ENCODE results near the gene DTX4. TPM values are rescaled to one million over a fixed set of nuclear protein-coding genes. Genes with fewer than 3 reads are reported as not detected.

DTX4 gene
- total RNA-seq, 2 donors from 2014 or later, result 0.13 to 0.16 TPM

- H3K9me3 Mint-ChIP-seq, result peaks cover 5% of the 10 kb centered on the region
- ATAC-seq (replicated peaks), result no peak
Observed at GRCh38 chr11:59240322-59240721, 68.4 kb downstream of the DTX4 start.

DNA sequence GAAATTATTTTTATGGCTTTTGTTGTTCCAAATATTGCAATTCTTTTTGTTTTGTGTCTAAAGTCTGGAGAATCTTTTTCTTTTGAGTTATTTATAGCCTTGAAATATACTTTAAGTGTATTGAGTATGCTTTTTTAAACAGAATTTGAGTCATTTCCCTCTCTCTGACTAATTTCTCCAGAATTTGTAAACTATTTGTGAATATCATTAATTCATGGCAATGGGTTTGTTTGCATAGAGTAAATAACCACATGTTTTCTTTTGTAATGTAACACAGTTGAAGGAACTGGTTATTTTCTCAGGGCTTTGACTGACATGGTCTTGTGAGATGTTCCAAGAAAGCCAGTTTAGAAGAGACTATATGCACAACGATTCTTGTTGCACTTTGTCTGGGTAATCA is 71.7 kb downstream of the DTX4 start:
- ATAC-seq (replicated peaks), result no peak
- H3K27ac Mint-ChIP-seq, result no peak overlapping the region
- no peak overlapping the region for H3K4me3 Mint-ChIP-seq
- no peaks in the 10 kb centered on the region for H3K27me3 Mint-ChIP-seq
- peaks cover 3% of the 10 kb centered on the region for H3K9me3 Mint-ChIP-seq
- H3K4me1 Mint-ChIP-seq, result peaks cover 16% of the 10 kb centered on the region
- no peaks in the 10 kb centered on the region for H3K36me3 Mint-ChIP-seq (ENCODE audit: low read depth)

More at GRCh38 chr11:59240322-59240721, 68.4 kb downstream of the DTX4 start:
- Mint-ChIP-seq H3K4me3 (no peak overlapping the region), H3K4me1 (no peaks in the 10 kb centered on the region), H3K36me3 (ENCODE audit: low read depth) (no peaks in the 10 kb centered on the region), H3K27ac (no peak overlapping the region), H3K27me3 (no peaks in the 10 kb centered on the region)

DNA sequence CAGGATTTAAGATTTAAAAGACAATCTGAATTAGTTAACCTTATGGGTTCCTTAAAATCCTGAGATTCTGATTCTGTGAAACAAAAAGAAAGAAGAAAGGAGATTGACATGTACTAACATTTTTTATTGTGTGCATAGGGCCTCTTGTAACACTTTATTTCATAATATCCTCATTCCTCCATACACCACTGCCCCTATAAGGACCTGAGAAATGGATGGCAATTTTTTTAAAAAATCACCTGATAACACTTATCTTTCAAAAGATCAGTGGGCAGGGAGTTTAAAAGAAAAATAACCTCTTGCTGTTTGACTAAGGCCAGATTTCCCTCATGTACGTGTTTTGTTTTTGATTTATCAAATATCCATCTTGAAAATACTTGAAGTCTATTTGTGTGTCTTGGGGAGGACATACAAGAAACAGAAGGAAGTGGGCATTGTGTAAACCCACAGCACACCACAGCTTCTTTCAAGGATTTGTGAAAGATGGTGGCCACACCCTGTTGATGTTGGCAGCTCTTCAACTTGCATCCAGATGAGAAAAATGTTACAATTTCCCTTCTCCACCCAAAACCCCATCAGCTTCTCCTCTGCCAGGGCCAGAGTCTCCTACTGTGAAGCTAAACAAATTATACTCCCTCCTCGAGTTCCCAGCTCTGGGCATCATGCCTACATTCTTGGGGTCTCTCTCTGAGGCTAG is 75.7 kb downstream of the DTX4 start:
- Mint-ChIP-seq H3K36me3 (ENCODE audit: low read depth) (no peaks in the 10 kb centered on the region), H3K27ac (no peak overlapping the region), H3K4me1 (peaks cover 17% of the 10 kb centered on the region), H3K27me3 (no peaks in the 10 kb centered on the region), H3K4me3 (no peak overlapping the region), H3K9me3 (peaks cover 3% of the 10 kb centered on the region)
- no peak for ATAC-seq (replicated peaks)

DNA sequence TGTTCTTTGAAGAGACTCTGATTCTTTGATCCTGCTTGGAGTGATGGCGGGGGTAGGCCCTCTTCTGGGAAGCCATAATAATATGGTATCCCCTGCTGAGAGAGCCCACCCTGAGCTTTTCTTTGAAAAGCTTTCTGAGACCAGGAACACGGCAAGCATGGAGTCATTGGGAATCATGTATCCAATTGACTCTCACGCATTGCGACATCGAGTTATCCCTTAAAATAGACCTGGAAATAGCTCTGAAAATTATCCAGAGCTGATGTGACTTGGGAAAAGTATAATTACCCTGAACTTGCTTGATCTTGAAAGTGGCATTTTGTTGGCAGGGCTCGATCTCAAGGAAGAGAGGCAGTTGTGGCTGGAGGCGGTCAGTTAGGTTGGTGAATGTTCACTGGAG is 77.6 kb downstream of the DTX4 start:
- no peak for ATAC-seq (replicated peaks)

DNA sequence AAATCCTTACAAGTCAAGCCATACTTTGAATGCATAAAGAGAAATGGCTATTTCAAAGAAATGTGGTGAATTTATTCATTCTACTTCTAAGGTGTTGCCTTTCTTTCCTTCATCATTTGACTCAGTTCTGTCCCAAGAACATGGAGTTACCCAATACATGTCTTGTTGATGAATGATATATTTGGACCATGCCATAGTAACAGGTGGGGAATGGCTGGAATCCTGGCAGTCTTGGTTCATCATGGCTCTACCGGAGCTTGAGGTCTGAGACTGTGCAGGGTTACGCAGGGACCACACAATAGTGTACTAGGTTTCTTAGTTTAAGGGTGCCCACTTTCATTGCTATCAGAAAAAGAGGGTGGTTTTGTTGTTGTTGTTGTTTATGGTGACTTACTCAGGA is 81.1 kb downstream of the DTX4 start:
- no peak overlapping the region for H3K4me3 Mint-ChIP-seq
- H3K27ac Mint-ChIP-seq, result no peak overlapping the region
- no peaks in the 10 kb centered on the region for H3K36me3 Mint-ChIP-seq (ENCODE audit: low read depth)
- H3K9me3 Mint-ChIP-seq, result peaks cover 3% of the 10 kb centered on the region
- no peaks in the 10 kb centered on the region for H3K27me3 Mint-ChIP-seq
- H3K4me1 Mint-ChIP-seq, result peaks cover 6% of the 10 kb centered on the region
- ATAC-seq (replicated peaks), result no peak

More for the DNA sequence above, 77.6 kb downstream of the DTX4 start:
- Mint-ChIP-seq H3K27me3 (no peaks in the 10 kb centered on the region), H3K9me3 (peaks cover 3% of the 10 kb centered on the region), H3K27ac (no peak overlapping the region), H3K36me3 (ENCODE audit: low read depth) (no peaks in the 10 kb centered on the region), H3K4me3 (no peak overlapping the region), H3K4me1 (peaks cover 17% of the 10 kb centered on the region)

GRCh38 chr11:59254286-59254685 is 82.4 kb downstream of the DTX4 start:
- Mint-ChIP-seq H3K36me3 (ENCODE audit: low read depth) (no peaks in the 10 kb centered on the region), H3K27me3 (no peaks in the 10 kb centered on the region), H3K27ac (no peak overlapping the region), H3K4me3 (no peak overlapping the region), H3K4me1 (no peaks in the 10 kb centered on the region), H3K9me3 (no peaks in the 10 kb centered on the region)
- ATAC-seq (replicated peaks), result no peak

- H3K9me3 Mint-ChIP-seq, result no peaks in the 10 kb centered on the region
- H3K27me3 Mint-ChIP-seq, result no peaks in the 10 kb centered on the region
- H3K4me1 Mint-ChIP-seq, result no peaks in the 10 kb centered on the region
- H3K27ac Mint-ChIP-seq, result no peak overlapping the region
- H3K4me3 Mint-ChIP-seq, result no peak overlapping the region
- H3K36me3 Mint-ChIP-seq (ENCODE audit: low read depth), result no peaks in the 10 kb centered on the region
- no peak for ATAC-seq (replicated peaks)
Observed at GRCh38 chr11:59255281-59255680, 83.3 kb downstream of the DTX4 start.

Other genes starting within 250 kb of the DTX4 start
- gene GLYATL1, start 232.6 kb upstream of the DTX4 start, total RNA-seq, result not detected
- not detected for gene GLYATL1B, start 85.8 kb upstream of the DTX4 start, total RNA-seq
- gene FAM111B, start 64.9 kb upstream of the DTX4 start, total RNA-seq, result 10 to 100 TPM; 51.5 to 64.8 TPM
- 10 to 100 TPM; 80.2 to 92.7 TPM for gene FAM111A, start 29.3 kb upstream of the DTX4 start, total RNA-seq
- under 1 TPM in 1 of 2 donors, not detected in 1; 0.08 TPM for gene MPEG1, start 40.8 kb downstream of the DTX4 start, total RNA-seq
- gene OR5AN1, start 186.8 kb downstream of the DTX4 start, total RNA-seq, result not detected

Data from activated T-helper 17 cell treated with anti-CD3 and anti-CD28 coated beads, Interleukin-2, amount 50 U/mL, for 72 hours (primary cell).